ENCODE results near the gene KIF18B.
"Not testable (repeated sequence)": the region's sequence is repeated elsewhere in the genome, so short reads cannot be mapped to it uniquely, and the experiment has no call there.

KIF18B gene

DNA sequence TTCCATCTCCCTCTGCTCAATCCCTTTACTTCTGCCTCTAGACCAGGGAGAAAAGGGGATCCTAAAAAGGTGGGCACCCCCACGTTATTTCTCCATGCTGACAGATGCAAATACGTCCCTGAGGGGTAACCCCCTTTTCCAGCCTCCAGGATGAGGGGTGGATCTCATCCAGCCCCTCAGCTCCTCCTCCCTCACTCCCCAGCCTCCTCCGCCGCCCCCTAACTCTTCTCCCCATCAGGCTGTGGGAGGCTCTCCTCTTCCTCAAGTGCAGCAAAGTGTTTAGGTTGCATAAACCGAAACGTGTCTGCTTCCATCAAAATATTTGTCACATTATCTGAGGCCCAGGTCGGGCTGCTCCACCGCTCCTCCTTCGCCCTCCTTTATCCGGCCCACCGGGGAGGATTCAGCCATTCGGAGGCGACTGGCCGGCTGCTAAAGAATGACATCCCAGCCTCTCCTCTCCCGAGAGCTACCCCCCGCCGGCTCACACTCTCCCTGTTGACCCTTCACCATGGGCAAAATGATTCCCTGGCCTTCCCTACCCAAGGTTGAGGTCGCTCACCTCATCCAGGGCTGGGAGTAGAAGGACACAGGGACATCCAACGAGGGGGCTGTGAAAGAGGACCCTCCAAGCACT lies 21.7 kb upstream of the KIF18B start:
- DNase-seq, result no peak

DNA sequence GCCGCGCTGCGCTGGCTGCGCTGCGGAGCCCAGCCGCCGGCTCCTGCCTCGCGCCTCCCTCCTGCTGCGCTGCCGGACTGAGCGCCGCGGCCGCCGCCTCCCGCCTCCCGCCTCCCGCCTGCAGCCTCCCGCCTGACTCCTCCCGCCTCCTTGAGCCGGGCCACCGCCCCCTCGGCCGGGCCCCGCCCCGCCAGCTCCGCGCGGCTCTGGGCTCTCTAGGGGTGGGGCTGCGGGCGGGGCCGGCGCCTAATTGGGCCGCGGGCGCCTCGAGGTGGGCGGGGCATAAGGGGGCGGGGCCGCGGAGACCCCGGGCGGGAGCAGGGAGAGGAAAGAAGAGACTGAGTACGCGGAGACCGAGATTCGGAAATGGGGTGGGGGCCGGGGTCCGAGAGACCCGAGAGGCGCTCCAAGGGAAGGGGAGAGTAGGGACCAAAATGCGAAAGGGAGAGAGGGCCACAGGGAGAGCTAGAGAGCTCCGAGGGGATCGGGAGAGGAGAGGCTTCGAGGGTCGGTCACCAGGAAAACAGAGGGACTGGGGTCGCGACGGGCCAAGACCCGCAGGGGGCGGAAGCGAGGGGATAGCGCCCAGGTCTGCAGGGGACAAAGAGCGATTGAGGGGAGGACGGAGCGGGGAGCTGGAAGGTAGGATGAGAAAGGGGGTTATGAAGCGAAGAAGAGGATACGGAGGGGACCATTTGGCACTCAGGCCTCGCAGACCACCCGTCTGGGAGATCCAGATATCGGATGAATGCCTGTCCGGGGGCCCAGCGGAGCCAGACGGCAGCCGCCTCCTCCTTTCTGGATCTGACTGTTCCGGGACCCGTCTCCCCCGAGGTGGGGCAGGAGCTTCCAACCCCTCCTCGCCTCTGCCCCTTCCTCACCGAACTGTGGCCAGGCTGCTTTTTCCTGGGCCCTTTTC lies 20.9 kb upstream of the KIF18B start, which contains the start of gene C1QL1:
Gene C1QL1, minus strand, starts transcription at position 79 of the 919 bp plus-strand sequence. CDS start 255 bp downstream, outside the sequence.
- DNase-seq, result peak; percentile 82

DNA sequence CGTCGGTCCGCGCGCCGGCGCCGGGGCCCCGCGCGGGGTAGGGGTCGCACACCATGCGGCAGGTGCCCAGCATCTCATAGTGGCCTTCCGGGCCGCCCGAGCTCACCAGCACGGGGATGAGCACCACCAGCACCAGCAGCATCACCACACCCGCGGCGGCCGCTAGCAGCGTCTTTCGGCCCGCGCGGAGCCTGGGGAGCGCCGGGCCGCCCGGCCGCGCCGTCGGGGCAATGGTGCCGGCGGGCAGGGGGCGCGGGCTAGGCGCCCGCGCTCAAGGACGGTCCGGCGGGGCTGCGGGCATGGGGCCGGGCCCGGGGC lies 20.3 kb upstream of the KIF18B start:
- DNase-seq, result no peak

DNA sequence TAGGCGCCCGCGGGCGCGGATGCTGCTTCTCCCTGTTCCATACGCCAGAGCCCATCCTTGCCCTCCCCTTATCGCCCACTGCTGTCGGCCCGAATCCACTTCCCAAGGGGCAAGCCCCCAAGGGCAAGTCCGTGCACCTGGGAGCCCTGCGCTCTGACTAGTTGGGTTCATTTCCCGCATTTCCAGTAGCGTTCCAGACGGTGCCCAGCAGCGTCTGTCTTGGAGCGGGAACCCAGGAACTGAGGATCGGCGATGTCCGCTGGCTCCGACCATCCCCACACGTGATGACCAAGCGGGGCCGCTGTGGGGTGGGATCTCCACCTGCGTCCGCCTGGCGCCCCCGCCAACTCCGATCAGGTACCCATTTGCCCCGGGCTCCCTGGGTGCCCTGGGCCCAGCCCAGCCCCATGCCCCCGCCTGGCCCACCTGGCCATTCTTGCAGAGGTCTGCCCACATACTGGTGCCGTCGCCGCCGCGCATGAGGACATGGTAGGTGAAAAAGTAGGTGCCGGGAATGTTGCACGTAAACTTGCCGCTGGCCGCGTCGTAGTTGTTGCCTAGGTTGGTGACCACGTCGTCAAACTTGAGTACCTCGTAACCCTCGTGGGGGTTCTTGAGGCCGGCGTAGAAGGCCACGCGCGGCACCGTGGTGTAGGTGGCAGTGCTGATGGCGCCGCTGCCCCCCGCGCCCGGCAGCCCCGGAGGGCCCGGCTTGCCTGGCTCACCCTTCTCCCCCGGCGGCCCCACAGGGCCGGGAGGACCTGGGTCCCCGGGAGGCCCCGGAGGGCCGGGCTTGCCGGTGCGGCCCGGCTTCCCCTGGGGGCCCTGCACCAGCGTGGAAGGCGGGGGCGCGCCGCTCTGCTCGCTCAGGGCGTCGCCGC lies 19.7 kb upstream of the KIF18B start:
- DNase-seq, result no peak

DNA sequence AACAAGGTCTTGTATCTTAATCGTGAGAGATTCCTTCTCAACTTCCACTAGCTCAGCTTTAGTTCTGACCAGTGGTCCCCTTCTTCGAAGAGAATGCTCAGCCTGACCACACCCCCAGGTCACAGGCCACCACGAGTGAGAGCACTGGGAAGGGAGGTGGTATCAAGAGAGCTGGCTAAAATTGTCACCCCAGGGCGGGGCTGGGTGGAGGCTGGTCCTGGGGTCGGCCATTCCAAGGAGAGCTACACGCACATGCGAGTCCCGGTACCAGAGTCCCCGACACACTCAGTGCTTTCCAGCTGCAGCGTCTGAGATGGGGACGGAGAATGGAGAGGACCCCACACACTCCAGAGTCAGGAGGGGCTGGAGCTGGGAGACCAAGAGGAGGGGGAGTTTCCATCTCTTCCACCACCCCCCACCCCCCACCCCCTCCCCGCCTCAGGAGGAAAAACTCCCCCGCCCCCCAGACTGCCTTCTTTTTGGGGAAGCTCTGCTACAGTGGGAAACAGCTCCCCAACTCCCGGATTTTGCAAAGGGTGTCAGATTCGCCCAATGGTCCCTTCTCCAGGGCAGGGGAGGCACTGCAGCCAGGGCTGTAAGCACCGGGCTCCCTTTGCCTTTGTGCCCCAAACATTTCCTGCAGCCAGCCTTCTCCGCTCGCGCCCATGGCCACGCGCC lies 18.9 kb upstream of the KIF18B start:
- DNase-seq, result no peak

DNA sequence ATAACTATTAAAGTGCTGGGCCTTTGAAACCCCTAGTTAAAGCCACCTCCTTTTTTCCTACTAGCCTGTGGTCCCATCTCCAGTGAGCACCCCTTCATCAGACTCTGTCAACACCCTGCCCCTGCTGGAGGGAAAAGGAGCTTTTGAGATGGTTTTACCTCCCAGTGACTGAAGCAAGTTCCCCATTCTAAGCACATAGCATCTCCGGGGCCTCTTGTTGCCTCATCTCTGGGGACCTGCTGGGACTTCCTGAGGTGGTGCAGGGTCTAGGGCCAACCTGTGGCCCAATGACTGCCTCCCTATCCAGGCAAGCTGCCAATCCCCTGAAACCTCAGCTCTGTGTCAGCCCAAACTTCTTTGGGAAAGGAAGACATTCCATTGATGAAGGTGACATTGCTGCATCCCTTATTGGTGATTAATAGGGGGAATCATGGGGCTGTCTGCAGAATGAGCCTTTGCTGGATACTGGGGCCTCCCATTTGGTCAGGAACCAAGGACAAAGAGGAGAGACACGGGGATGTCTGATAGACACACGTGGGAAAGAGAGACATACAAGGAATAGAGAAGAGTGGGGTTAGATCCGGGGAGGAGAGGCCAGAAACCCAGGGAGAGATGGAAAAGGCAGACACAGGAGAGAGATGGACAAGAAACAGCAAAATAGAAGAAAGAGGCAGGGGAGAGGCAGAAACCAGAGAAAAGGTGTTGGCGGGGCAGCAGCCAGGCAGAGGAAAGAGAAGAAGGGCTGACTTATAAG lies 18.1 kb upstream of the KIF18B start:
- DNase-seq, result no peak

DNA sequence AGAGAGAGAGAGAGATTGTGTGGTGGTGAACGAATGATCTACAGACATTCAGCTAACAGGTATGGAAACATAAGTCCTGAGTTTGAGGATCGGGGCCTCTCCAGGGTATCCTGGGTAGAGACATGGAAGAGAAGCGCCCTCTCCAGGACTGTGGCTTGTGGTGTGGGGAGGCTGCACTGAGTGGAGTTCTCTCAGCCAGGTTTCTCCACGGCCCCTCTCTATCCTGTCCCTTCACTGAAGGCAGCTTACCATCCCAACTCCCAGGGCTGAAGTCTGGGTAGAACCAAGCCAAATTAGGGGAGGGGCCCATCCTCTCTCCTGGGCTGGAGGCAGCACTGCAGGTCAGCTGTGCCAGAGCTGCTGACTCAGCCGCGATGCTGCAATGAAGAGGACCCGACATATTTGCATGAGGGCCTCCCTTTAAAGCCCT lies 14.4 kb upstream of the KIF18B start:
- no peak for DNase-seq

DNA sequence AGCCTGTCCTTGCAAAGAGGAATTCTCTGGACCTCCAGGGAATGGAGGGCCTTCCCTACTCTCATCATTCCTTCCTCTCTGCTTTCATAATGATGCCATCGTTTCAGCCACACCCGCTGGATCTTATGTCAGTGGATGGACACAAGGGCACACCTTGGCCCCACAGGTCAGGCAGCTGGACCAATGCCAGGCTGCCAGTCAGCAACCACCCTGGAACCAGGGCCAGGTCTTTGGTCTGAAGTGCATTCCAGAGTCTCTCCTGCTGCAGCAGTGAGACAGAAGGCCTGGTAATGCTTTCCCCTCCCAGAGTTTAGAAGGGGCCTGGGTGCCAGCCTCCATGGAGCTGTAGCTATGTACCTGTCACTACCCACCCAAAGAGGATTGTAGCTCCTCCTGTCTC lies 13.1 kb upstream of the KIF18B start:
- no peak for DNase-seq

DNA sequence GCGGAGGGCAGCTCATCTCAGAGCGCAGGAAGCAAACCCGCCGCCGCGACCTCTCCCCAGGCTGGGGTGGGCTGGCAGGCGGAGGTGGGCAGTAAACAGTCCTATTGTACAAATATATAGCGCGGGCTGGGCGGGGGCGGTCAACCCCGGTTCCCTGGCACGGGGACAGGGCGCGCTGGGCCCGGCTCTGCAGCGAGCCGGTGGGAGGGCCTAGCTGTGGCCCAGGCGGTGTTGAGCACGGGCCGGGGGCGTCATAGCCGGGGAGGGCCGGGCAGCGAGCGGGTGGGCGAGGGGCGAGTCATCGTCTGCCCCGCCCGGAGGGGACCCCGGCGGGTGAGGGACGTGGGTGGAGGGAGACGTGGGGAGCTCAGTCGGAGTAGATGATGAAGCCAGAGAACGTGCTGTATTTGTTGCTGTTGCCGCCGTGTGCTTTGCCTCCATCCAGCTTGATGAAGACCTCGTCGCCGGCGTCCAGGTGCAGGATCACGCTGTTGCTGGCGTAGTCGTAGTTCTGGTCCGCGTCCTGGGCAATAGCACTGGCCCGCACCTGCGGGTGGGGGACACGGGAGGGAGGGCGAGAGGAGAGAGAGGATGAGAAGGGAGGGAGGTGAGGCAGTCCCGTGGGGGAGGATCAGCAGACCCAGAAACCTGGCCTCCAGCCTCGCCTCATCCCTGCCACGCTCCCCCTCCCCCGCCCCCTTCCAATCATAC lies 12.4 kb upstream of the KIF18B start:
- DNase-seq, result no peak

DNA sequence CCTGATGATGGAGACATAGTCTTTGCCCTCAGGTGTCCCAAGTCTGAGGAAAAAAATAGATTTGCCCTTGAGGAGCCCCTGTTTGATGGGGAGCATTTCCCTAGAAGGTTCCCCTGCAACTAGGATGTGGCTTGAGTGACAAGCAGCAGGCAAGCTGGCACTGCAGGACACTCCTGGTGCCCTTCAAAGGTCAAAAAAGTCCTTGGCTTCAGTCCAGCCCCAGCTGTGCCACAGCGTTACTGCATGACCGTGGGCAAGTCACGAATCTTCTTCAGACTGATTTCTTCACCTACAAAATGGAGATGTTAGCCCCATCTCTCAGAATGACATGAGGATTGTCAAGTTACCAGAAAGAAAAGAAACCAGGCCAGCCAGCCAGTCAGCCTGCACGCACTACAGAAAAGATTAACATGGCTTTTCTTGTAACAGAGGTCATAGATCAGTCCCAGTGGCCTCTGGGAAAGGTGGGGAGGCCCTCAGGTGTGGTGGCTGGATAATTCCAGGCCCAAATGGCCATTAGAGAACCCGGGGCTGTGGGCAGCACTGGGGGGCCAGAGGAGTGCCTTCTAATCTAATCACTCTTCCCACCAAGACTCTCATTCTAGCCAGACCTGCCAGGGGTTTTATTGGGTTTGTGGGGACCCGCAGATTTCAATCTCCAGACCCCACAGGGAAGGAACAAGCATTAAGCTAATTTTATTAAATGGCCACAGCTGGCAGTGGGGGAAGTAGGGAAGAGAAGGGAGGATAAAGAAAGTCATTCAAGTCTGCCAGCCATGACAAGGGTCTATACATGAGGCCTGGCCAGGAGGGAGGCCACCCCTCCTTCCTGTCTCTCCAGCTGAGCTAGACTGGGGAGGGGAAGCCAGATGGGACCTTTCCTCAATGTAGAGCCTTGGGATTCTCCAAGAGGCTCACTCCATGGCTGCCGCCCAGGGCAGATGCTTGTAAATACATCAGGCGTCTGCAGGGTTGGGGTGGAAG lies 9.7 kb upstream of the KIF18B start:
- DNase-seq, result no peak

DNA sequence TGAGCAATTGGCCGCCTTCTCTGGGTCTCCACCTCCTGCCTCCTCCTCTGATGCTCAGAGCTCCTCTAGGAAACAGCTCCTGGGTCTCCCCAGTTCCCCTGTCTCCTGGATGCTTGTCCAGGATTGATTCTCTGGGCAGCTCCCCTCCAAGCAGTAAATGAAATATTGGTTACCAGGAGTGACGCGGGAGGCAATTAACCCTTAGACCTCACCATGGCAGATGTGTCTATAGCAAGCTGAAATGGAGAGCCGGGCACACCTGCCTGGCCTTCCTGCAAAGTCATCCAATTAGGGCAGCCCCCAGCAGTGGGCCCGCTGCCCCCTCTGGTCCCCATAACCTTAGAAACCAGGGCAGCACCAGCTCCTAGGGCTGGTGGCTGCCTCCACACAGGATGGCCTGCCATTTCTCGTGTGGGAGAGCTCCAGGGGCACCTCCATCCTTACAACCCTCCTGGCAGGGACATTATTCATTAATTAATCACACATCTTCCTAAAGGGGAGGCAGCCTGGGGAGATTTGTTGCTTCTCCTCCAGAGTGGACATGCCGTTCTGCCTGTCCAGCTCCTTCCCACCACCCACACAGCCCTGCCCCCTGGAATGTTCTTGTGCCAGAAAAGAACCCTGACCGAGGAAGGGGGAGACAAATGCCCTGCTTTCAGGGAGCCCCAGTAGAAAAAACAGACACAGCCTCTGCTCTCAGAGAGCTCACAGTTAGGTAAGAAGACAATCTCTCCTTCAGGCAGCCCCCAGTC lies 8.3 kb upstream of the KIF18B start:
- no peak for DNase-seq

DNA sequence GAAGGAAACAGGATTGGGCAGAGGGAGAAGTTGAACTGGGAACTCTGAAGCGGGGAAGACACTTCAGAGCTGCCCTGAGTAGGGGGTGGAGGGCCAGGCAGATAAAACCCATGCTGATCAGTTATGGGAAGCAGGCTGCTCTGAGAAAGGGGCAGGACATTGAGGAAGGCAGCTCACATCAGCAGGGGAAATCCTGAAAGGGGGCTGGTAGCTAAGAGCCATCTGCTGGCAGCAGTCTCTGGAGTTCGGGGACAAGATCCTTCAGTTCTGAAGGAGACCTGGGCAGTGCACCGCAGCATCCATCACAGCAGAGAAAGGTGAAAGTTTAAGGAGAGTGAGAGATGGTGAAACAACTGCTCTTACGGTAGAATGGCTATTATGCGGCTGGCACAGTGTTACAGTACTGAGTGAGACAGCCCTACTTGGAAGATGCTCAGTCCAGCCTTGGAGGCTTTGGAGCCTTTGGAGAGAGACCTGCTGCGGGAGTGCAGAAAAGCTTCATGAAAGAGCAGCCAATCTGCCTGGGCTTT lies 5.4 kb upstream of the KIF18B start:
- DNase-seq, result no peak

DNA sequence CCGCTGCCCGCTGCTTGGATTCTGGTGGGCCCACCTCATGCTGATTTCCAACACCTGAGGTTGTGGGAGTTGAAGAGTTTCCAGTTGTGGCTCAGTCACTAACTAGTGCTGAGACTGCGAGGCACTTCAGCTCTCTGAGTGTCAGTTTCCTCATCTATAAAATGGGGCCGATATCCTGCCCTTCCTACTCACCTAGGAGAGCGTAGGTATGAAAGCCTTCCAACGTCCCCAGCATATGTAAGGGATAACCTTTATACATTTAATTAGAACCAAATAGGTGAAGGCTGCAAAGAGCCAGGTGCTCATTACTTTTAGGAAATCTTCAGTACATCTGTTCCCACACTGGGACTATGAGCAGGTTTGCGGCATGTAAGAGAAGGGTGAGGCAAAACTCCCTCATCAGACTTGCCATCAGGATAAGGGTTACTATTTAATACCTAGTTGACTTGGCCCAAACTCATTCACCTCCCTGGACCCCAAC lies 782 bp upstream of the KIF18B start:
- DNase-seq, result no peak

DNA sequence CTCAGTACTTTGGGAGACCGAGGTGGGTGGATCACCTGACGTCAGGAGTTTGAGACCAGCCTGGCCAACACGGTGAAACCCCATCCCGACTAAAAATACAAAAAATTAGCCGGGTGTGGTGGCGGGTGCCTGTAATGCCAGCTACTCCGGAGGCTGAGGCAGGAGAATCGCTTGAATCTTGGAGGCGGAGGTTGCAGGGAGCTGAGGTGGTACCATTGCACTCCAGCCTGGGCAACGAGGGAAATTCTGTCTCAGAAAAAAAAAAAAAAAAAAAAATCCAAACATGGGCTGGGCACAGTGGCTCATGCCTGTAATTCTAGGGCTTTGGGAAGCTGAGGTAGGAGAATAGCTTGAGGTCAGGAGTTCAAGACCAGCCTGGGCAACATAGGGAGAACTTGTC lies 1.9 kb downstream of the KIF18B start:
- DNase-seq, result not testable (repeated sequence)

DNA sequence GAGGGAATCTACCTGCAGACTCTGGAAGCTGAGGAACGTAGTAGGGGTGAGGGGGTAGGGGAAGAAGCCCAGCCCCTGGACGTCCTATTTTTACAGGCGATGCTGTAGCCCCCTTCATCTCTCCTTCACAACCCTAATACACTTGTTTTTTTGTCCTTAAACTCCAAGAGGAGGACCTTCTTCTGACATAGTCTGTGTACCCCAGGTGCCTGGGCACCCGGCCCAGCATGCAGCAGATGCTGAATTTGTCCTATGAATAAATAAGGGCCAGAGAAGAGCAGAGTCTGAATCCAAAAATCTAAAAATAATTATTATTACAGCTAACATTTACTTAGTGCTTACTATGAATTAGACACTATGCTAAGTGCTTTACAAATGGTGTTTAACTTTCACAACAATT lies 5.1 kb downstream of the KIF18B start:
- DNase-seq, result no peak

DNA sequence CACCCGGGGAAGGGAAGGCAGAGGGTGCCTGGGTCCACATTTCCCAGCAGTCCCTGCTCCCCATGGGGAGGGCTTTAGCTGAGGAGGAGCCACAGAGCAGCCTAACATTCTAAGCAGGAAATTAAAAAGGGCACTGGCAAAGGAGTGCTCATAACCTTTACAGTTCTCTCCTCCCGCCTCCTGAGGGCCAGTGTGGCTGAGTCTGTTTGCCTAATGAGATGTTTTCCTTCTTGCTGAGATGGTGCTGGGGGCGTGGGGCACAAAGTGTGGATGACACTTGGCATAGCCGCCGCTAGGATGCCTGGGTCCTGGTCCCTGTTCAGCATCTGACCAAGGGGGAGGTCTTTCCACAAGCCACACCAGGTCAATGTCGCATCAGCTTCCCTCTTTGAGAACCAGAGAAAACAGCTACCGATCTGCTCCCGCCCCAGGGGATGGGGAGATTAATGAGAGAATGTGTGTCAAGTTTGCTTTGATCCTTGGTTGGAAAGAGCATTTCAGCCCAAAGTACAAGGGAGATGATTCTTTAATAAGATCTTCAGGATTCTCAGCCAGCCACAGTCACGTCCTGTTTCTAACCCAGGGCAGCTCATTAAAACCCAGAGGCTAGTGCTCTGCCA lies 5.8 kb downstream of the KIF18B start:
- no peak for DNase-seq

DNA sequence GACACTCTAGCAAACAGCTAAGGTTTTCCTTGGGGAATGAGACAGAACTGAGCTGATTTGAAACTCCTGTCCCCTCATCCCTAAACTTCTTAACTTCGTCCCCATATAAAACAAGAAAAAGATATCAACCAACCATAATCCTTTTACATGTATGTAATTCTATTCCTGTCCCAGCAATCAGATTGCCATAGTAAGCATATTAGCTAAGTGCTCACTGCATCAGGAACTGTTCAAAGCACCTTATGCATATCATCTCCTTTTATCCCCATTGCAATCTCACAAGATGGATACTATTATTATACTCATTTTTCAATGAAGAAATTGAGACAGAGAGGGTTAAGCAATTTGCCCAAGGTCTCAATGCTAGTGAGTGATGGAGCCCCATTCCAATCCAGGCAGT lies 6.8 kb downstream of the KIF18B start:
- DNase-seq, result no peak

DNA sequence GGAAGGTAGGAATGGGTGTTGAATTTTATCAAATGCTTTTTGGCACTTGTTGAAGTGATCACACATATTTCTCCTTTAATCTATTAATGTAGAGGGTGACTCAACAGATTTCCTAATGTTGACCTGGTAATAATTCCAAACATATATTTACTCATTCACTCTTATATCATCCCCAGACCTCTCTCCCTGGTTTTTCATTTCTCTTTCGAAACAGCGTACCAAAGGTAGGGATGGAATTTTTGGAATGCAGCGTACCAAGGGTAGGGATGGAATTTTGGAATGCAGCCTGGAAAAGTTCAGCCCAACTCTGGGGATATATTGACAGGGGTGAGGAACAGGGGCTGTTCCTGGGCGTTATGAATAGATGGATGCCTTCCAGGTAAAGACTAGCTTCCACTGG lies 7.3 kb downstream of the KIF18B start:
- DNase-seq, result no peak

All from activated CD4-positive, alpha-beta T cell treated with anti-CD3 and anti-CD28 coated beads, Interleukin-2, amount 50 U/mL, for 1 hour (primary cell).